ENCODE results near the gene PPP1R11.

GRCh38 chr6:30071858-30072257, 4.9 kb downstream of the PPP1R11 start:
- no peak for TF ChIP-seq CTCF (IDR thresholded peaks at IDR 0.05)
- no peak for TF ChIP-seq POLR2AphosphoS5 (IDR thresholded peaks at IDR 0.05)
- no peak for TF ChIP-seq POLR2A (IDR thresholded peaks at IDR 0.05)
- no peak for TF ChIP-seq EP300 (IDR thresholded peaks at IDR 0.05)

Data from stomach (tissue), 4 donors.